Colonic mucosa (tissue), 4 donors: ENCODE measurements around the gene CORO1A. TPM values are rescaled to one million over a fixed set of nuclear protein-coding genes. Genes with fewer than 3 reads are reported as not detected.
"Not testable (repeated sequence)": the region's sequence is repeated elsewhere in the genome, so short reads cannot be mapped to it uniquely, and the experiment has no call there.

Experiments
- DNase-seq: peaks from one replicate; pipeline ENCODE4 v3.0.0-alpha.2; 2020
- H3K27ac ChIP-seq: fragments of 200-600 bp; one replicate; pipeline ENCODE4 v1.8.0; 2021
- H3K27me3 ChIP-seq: fragments of 200-600 bp; one replicate; pipeline ENCODE4 v1.8.0; 2021
- H3K36me3 ChIP-seq: fragments of 200-600 bp; one replicate; pipeline ENCODE4 v1.8.0; 2021
- H3K4me1 ChIP-seq: fragments of 200-600 bp; one replicate; pipeline ENCODE4 v1.8.0; 2021; ENCODE audit warnings: mild to moderate bottlenecking
- H3K4me3 ChIP-seq: fragments of 200-600 bp; one replicate; pipeline ENCODE4 v1.8.0; 2021
- H3K9ac ChIP-seq, 2 donors: one replicate each; pipeline ENCODE4 v1.7.0; 2013; ENCODE audit warnings: control low read depth in 2 of 2, low read depth in 2 of 2, low read length in 2 of 2
- H3K9me3 ChIP-seq: fragments of 200-600 bp; one replicate; pipeline ENCODE4 v1.8.0; 2021
- intact Hi-C: fragments of 100-400 bp; cut with DNase I; formaldehyde crosslinking; loops from one replicate; pipeline ENCODE4 v1.14.1; 2022
- total RNA-seq, 2 donors: library from RNA; stranded (reverse); fragmentation: NEBNext Ultra II Directional in 1 of 2; extraction: Animal tissue kit (Norgen Biotek cat#: 25700) in 1 of 2; gene quantifications; one replicate each; pipeline ENCODE4 v1.2.1, GENCODE V29; 2021
- TF ChIP-seq, protein P1 (sequence below): fragments of 200-600 bp; IDR thresholded peaks from one replicate; pipeline ENCODE4 v1.8.0; 2022; ENCODE audit warnings: antibody characterized with exemption, mild to moderate bottlenecking
- donor health status: healthy.
- donor health status: DM: no; HTN: no; CAD: no.
- donor health status: DM: no; HTN: no; CAD: no.

CORO1A gene
- total RNA-seq, 2 donors from 2014 or later, result 16.5 to 20.0 TPM

DNA sequence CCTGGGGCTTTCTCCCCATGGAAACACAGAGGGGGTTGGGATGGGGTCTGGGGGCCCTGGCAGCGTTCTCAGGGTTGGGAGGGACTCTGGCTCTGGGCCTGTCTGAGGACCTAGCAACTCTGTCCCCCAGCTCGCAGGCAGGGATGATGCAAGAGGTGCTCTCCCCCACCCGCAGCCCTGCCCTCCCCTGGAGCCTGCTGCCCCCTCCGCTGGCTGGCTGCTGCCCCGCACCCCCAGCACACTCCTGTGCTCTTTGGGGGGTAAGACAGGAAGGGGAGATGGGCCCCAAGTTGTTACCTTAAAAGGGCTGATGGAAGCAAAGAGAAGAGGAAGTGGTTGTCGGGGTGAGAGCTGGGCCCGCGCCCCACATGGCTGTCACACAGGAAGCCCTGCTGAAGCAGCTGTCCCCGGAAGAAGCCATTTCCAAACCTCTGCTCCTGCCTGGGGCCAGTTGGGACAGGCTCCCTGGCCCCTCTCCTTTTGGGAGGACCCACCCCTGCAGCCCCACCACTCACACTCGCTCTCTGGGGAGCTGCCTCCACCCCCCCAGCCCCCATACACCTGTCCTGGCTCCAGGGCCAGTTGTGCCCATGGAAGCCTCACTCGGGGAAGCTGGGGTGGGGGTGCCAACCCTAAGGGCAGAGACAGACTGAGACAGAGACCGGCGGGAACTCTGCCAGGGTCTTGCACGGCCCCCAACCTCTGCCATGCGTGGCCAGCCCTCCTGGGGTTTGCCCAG is 2.5 kb downstream of the CORO1A start:
- H3K27ac ChIP-seq, result peak overlapping the region; percentile 73
- peak; percentile 50 for DNase-seq
- no peaks in the 10 kb centered on the region for H3K36me3 ChIP-seq
- no peaks in the 10 kb centered on the region for H3K4me1 ChIP-seq
- no peaks in the 10 kb centered on the region for H3K27me3 ChIP-seq
- TF ChIP-seq, protein P1, sequence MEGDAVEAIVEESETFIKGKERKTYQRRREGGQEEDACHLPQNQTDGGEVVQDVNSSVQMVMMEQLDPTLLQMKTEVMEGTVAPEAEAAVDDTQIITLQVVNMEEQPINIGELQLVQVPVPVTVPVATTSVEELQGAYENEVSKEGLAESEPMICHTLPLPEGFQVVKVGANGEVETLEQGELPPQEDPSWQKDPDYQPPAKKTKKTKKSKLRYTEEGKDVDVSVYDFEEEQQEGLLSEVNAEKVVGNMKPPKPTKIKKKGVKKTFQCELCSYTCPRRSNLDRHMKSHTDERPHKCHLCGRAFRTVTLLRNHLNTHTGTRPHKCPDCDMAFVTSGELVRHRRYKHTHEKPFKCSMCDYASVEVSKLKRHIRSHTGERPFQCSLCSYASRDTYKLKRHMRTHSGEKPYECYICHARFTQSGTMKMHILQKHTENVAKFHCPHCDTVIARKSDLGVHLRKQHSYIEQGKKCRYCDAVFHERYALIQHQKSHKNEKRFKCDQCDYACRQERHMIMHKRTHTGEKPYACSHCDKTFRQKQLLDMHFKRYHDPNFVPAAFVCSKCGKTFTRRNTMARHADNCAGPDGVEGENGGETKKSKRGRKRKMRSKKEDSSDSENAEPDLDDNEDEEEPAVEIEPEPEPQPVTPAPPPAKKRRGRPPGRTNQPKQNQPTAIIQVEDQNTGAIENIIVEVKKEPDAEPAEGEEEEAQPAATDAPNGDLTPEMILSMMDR, result no peak
- H3K9ac ChIP-seq, result peak overlapping the region in 1 of 2 donors; percentile 68
- peak overlapping the region; percentile 34 for H3K4me3 ChIP-seq
- H3K9me3 ChIP-seq, result no peaks in the 10 kb centered on the region
- intact Hi-C loops, result no loop called here

DNA sequence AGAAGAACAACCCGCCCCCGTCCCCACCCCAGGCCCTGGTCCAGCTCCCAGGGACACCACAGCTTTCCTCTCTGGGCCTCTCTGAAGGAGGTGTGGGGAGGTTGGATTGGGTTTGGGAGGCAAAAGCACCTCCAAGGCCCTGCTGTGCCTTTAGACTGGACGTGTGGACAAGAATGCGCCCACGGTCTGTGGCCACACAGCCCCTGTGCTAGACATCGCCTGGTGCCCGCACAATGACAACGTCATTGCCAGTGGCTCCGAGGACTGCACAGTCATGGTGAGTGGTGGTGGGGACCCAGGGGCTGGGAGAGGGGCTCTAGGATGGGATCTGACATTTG is 3.0 kb downstream of the CORO1A start:
- Histone ChIP-seq H3K36me3 (no peaks in the 10 kb centered on the region), H3K9me3 (no peaks in the 10 kb centered on the region), H3K27ac (peak overlapping the region; percentile 57), H3K27me3 (no peaks in the 10 kb centered on the region), H3K4me1 (no peaks in the 10 kb centered on the region), H3K4me3 (peak overlapping the region; percentile 9), H3K9ac (peak overlapping the region in 1 of 2 donors; percentile 58)
- DNase-seq, result no peak
- intact Hi-C loops, result no loop called here
- TF ChIP-seq, protein P1, result no peak

DNA sequence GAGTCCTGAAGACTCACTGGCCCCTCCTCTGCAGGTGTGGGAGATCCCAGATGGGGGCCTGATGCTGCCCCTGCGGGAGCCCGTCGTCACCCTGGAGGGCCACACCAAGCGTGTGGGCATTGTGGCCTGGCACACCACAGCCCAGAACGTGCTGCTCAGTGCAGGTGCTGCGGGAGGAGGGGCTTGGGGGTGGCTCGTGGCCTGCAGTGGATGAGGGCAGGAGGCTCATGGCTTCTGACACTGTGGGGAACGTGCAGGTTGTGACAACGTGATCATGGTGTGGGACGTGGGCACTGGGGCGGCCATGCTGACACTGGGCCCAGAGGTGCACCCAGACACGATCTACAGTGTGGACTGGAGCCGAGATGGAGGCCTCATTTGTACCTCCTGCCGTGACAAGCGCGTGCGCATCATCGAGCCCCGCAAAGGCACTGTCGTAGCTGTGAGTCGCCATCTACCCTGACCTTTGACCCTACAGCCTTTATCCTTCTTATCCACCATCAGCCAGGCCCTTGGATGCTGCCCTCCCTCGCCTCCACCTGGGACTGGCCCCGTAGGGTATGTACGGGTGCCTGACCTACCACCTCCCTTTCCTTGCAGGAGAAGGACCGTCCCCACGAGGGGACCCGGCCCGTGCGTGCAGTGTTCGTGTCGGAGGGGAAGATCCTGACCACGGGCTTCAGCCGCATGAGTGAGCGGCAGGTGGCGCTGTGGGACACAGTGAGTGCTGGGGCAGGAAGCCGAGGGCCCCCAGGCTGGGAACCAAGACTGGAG is 3.6 kb downstream of the CORO1A start:
- Histone ChIP-seq H3K4me1 (no peaks in the 10 kb centered on the region), H3K27ac (peak overlapping the region; percentile 57), H3K9ac (peak overlapping the region in 1 of 2 donors; percentile 58), H3K36me3 (no peaks in the 10 kb centered on the region), H3K27me3 (no peaks in the 10 kb centered on the region), H3K9me3 (no peaks in the 10 kb centered on the region), H3K4me3 (peak overlapping the region; percentile 9)
- peak; percentile 87 for DNase-seq
- TF ChIP-seq, protein P1, result peak; percentile 46
- intact Hi-C loops, result no loop called here

DNA sequence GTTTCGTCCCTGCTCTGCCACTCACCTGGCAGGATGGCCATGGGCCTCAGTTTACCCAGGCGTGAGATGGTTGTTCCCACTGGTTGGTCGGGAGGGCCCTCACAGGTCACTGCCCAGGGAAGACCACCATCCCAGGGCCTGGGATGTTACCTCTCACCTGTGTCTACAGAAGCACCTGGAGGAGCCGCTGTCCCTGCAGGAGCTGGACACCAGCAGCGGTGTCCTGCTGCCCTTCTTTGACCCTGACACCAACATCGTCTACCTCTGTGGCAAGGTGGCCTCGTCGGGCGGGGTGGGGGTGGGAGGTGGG is 4.1 kb downstream of the CORO1A start:
- Histone ChIP-seq H3K9me3 (no peaks in the 10 kb centered on the region), H3K36me3 (no peaks in the 10 kb centered on the region), H3K27ac (no peak overlapping the region), H3K9ac (peak overlapping the region in 1 of 2 donors; percentile 26), H3K4me1 (no peaks in the 10 kb centered on the region), H3K4me3 (no peak overlapping the region), H3K27me3 (no peaks in the 10 kb centered on the region)
- intact Hi-C loops, result no loop called here
- TF ChIP-seq, protein P1, result no peak
- no peak for DNase-seq

DNA sequence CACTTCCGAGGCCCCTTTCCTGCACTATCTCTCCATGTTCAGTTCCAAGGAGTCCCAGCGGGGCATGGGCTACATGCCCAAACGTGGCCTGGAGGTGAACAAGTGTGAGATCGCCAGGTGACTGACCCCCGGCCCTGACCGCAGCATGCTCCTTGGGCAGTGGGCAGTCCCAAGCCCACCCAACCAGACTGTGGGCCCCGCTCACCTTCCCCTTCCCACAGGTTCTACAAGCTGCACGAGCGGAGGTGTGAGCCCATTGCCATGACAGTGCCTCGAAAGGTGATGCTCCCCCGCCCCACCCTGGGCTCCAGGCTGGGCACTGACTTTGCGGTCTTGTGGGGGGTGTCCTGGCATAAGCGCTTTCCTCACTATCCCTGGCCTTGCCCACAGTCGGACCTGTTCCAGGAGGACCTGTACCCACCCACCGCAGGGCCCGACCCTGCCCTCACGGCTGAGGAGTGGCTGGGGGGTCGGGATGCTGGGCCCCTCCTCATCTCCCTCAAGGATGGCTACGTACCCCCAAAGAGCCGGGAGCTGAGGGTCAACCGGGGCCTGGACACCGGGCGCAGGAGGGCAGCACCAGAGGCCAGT is 4.7 kb downstream of the CORO1A start:
- no peak for DNase-seq
- intact Hi-C loops, result no loop called here
- no peak overlapping the region for H3K4me3 ChIP-seq
- no peaks in the 10 kb centered on the region for H3K4me1 ChIP-seq
- TF ChIP-seq, protein P1, result no peak
- no peaks in the 10 kb centered on the region for H3K9me3 ChIP-seq
- H3K27me3 ChIP-seq, result no peaks in the 10 kb centered on the region
- H3K9ac ChIP-seq, result no peak overlapping the region
- H3K36me3 ChIP-seq, result no peaks in the 10 kb centered on the region
- no peak overlapping the region for H3K27ac ChIP-seq

DNA sequence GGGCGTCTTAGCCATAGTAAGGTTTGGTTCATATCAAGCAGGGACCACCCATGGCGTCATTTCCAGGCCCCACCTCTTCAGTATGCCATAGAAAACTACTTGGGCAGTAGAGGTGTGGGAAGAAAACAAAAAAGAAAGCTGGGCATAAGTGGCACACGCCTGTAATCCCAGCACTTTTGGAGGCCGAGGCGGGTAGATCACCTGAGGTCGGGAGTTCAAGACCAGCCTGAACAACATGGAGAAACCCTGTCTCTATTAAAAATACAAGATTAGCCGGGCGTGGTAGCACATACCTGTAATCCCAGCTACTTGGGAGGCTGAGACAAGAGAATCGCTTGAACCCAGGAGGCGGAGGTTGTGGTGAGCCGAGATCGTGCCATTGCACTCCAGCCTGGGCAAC is 7.8 kb downstream of the CORO1A start:
- H3K27ac ChIP-seq, result not testable (repeated sequence)

DNA sequence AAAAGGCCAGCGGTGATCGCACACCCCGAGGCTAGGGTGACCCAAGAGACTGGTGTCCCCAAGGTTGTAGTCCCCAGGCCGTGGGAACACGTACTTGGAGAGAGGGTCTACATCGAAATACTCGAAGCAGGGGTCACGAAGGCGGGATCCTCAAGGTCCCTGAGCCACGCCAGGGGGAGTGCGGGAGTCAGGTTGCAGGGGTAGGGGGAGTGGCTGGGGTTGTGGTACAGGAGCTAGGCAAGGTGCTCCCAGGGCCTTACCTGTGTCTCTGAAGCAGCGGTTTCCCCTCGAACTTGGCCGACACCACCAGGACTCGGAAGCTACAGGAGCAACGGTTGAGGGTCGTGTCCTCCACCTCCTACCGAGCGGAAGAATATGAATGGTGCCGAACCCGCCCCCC is 9.7 kb downstream of the CORO1A start:
- H3K4me3 ChIP-seq, DNase-seq, H3K27ac ChIP-seq, H3K4me1 ChIP-seq, H3K9me3 ChIP-seq, H3K36me3 ChIP-seq, H3K27me3 ChIP-seq, H3K9ac ChIP-seq, intact Hi-C loops: not testable (repeated sequence)

More for the DNA sequence above, 7.8 kb downstream of the CORO1A start:
- H3K36me3 ChIP-seq, H3K4me3 ChIP-seq, H3K4me1 ChIP-seq, H3K9me3 ChIP-seq, DNase-seq, H3K27me3 ChIP-seq, H3K9ac ChIP-seq, intact Hi-C loops: not testable (repeated sequence)

DNA sequence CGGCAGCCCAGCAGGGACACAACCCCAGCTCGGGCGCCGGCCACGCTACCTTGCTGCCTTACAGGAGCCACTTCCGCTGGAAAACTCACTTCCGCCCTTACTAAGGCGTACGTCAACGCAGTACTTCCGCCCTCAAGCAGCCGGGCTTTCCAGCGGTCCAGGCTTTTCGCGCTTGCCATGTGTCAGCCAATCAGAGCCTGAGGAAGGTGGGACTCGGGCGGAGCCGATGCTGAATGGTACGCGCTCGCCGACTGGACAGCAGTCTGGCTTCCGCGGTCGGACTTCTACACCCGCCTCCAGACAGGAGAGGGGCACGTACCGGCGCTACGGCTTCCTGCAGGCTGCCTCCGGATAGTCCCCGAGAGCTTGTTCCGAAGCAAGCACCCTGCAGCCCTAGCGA is 10.2 kb downstream of the CORO1A start, which contains the start of the genes BOLA2B and SLX1A:
Gene BOLA2B, minus strand, starts transcription at position 52 of the 400 bp plus-strand sequence. CDS start 71 bp downstream, outside the sequence.
Gene SLX1A, plus strand, starts transcription at position 261 of the 400 bp plus-strand sequence. CDS start 210 bp downstream, outside the sequence.
- H3K27me3 ChIP-seq, H3K36me3 ChIP-seq, DNase-seq, H3K9me3 ChIP-seq, intact Hi-C loops, H3K27ac ChIP-seq, H3K4me1 ChIP-seq: not testable (repeated sequence)
- Histone ChIP-seq H3K9ac (peak within 1 kb of the TSS in 1 of 2 donors; percentile 66), H3K4me3 (peak within 1 kb of the TSS; percentile 42)
